Peyer's patch (tissue), 4 donors: Measurements from ENCODE around the gene SLC44A2. TPM values are rescaled to one million over a fixed set of nuclear protein-coding genes. Genes with fewer than 3 reads are reported as not detected.

Experiments used
- DNase-seq, 3 donors: peaks; one replicate each; pipeline ENCODE4 v3.0.0-alpha.2; 2017 to 2019
- H3K27ac ChIP-seq, 4 donors: fragments of 200-600 bp; sonication (generic); one replicate each; pipeline ENCODE4 v1.5.1; 2016 to 2019
- H3K27me3 ChIP-seq, 2 donors: fragments of 200-600 bp; sonication (generic); one replicate each; pipeline ENCODE4 v1.5.1; 2019
- H3K36me3 ChIP-seq, 3 donors: fragments of 200-600 bp; sonication (generic); one replicate each; pipeline ENCODE4 v1.5.1; 2016 to 2019
- H3K4me1 ChIP-seq, 4 donors: fragments of 200-600 bp; sonication (generic); one replicate each; pipeline ENCODE4 v1.5.1; 2016 to 2019
- H3K4me3 ChIP-seq, 4 donors: fragments of 200-600 bp; sonication (generic); 1 replicate in 3 of 4; 2 replicates in 1 of 4; pipeline ENCODE4 v1.5.1; 2016 to 2019; ENCODE audit warnings: mild to moderate bottlenecking in 1 of 4
- H3K9me3 ChIP-seq, 4 donors: fragments of 200-600 bp; sonication (generic); one replicate each; pipeline ENCODE4 v1.5.1; 2016 to 2019; ENCODE audit warnings: mild to moderate bottlenecking in 1 of 4
- CTCF ChIP-seq, 6 experiments: fragments of 450-650 bp in 4 of 6; fragments of 200-600 bp in 2 of 6; sonication (generic) in 1 of 6; IDR thresholded peaks; one replicate each; pipeline ENCODE4 v1.5.1; 2017 to 2019; ENCODE audit warnings: antibody characterized with exemption in 6 of 6, mild to moderate bottlenecking in 3 of 6, moderate library complexity in 1 of 6
- POLR2A ChIP-seq, 2 donors: fragments of 450-650 bp; IDR thresholded peaks; one replicate each; pipeline ENCODE4 v1.5.1; 2017; ENCODE audit warnings: antibody characterized with exemption in 2 of 2, mild to moderate bottlenecking in 2 of 2, moderate library complexity in 2 of 2
- total RNA-seq, 4 donors: library from RNA; depleted of rRNA; stranded (reverse); fragments of >200 nt; gene quantifications; one replicate each; pipeline ENCODE4 v1.1.0, GENCODE V29; 2016

SLC44A2 gene
- total RNA-seq, 4 donors from 2014 or later: 24.2 to 81.7 (median 57.6) TPM

- peaks cover 0 to 97% (median 4%) of the 10 kb centered on the region in 3 donors for H3K36me3 ChIP-seq
- no peak overlapping the region for H3K4me3 ChIP-seq
- no peak for TF ChIP-seq POLR2A (IDR thresholded peaks at IDR 0.05)
- no peak for TF ChIP-seq CTCF (IDR thresholded peaks at IDR 0.05)
- no peak overlapping the region for H3K27ac ChIP-seq
- H3K27me3 ChIP-seq: no peaks in the 10 kb centered on the region
- H3K4me1 ChIP-seq: no peaks in the 10 kb centered on the region
- no peaks in the 10 kb centered on the region for H3K9me3 ChIP-seq
- DNase-seq: no peak
These were observed 55.3 kb downstream of the SLC44A2 start for GRCh38 chr19:10680545-10681135.

GRCh38 chr19:10681658-10682057 is 56.3 kb downstream of the SLC44A2 start:
- no peak for DNase-seq
- TF ChIP-seq CTCF (IDR thresholded peaks at IDR 0.05) (no peak), POLR2A (IDR thresholded peaks at IDR 0.05) (no peak)
- H3K36me3 ChIP-seq: peaks cover 0 to 100% (median 4%) of the 10 kb centered on the region in 3 donors

GRCh38 chr19:10682397-10683063 is 57.2 kb downstream of the SLC44A2 start:
- peaks cover 0 to 100% (median 4%) of the 10 kb centered on the region in 3 donors for H3K36me3 ChIP-seq
- no peak overlapping the region for H3K4me3 ChIP-seq
- H3K9me3 ChIP-seq: no peaks in the 10 kb centered on the region
- TF ChIP-seq POLR2A (IDR thresholded peaks at IDR 0.05): no peak
- no peak for TF ChIP-seq CTCF (IDR thresholded peaks at IDR 0.05)
- no peak for DNase-seq
- no peaks in the 10 kb centered on the region for H3K27me3 ChIP-seq
- no peaks in the 10 kb centered on the region for H3K4me1 ChIP-seq
- no peak overlapping the region for H3K27ac ChIP-seq

More at GRCh38 chr19:10681658-10682057, 56.3 kb downstream of the SLC44A2 start:
- Histone ChIP-seq H3K4me3 (no peak overlapping the region), H3K27ac (no peak overlapping the region), H3K4me1 (no peaks in the 10 kb centered on the region), H3K9me3 (no peaks in the 10 kb centered on the region), H3K27me3 (no peaks in the 10 kb centered on the region)

- no peaks in the 10 kb centered on the region for H3K27me3 ChIP-seq
- no peak overlapping the region for H3K4me3 ChIP-seq
- H3K36me3 ChIP-seq: peaks cover 0 to 100% (median 4%) of the 10 kb centered on the region in 3 donors
- H3K4me1 ChIP-seq: no peaks in the 10 kb centered on the region
- TF ChIP-seq CTCF (IDR thresholded peaks at IDR 0.05): no peak
- no peak for TF ChIP-seq POLR2A (IDR thresholded peaks at IDR 0.05)
- no peak overlapping the region for H3K27ac ChIP-seq
- DNase-seq: no peak
- H3K9me3 ChIP-seq: no peaks in the 10 kb centered on the region
These were observed 57.7 kb downstream of the SLC44A2 start for GRCh38 chr19:10683064-10683426.

- Histone ChIP-seq H3K4me1 (no peaks in the 10 kb centered on the region), H3K36me3 (peaks cover 0 to 100% (median 4%) of the 10 kb centered on the region in 3 donors), H3K4me3 (no peak overlapping the region), H3K9me3 (no peaks in the 10 kb centered on the region), H3K27me3 (no peaks in the 10 kb centered on the region), H3K27ac (no peak overlapping the region)
- TF ChIP-seq POLR2A (IDR thresholded peaks at IDR 0.05) (no peak), CTCF (IDR thresholded peaks at IDR 0.05) (no peak)
- DNase-seq: no peak
These were observed 58.2 kb downstream of the SLC44A2 start for GRCh38 chr19:10683582-10683981.
